ES-I3 (cell line): ENCODE data around the gene CDK6.

Experiments
- H3K36me3 ChIP-seq: 2 replicates; pipeline ENCODE4 v1.6.1; 2013; ENCODE audit warnings: mild to moderate bottlenecking, low read length, control low read depth, moderate library complexity; ENCODE audit not compliant: insufficient read depth
- H3K4me1 ChIP-seq: 2 replicates; pipeline ENCODE4 v1.6.1; 2013; ENCODE audit warnings: mild to moderate bottlenecking, control low read depth, low read length; ENCODE audit not compliant: insufficient read depth
- H3K9ac ChIP-seq: 2 replicates; pipeline ENCODE4 v1.6.1; 2013; ENCODE audit warnings: low read depth, mild to moderate bottlenecking, low read length, moderate library complexity
- H3K9me3 ChIP-seq: 2 replicates; pipeline ENCODE4 v1.6.1; 2013; ENCODE audit warnings: mild to moderate bottlenecking, low read length, moderate library complexity; ENCODE audit not compliant: control insufficient read depth, insufficient read depth

The CDK6 gene

GRCh38 chr7:92586841-92587240, 249.5 kb downstream of the CDK6 start:
- Histone ChIP-seq H3K36me3 (no peaks in the 10 kb centered on the region), H3K9me3 (no peaks in the 10 kb centered on the region), H3K4me1 (peaks cover 7% of the 10 kb centered on the region), H3K9ac (no peak overlapping the region)

- Histone ChIP-seq H3K9ac (no peak overlapping the region), H3K4me1 (peaks cover 7% of the 10 kb centered on the region), H3K36me3 (no peaks in the 10 kb centered on the region), H3K9me3 (no peaks in the 10 kb centered on the region)
Measured at GRCh38 chr7:92586403-92586802, 250.0 kb downstream of the CDK6 start.

GRCh38 chr7:92584953-92585352, 251.4 kb downstream of the CDK6 start:
- H3K9ac ChIP-seq = no peak overlapping the region
- H3K36me3 ChIP-seq = peaks cover 1% of the 10 kb centered on the region
- H3K9me3 ChIP-seq = no peaks in the 10 kb centered on the region
- H3K4me1 ChIP-seq = peaks cover 7% of the 10 kb centered on the region

GRCh38 chr7:92582948-92583347, 253.4 kb downstream of the CDK6 start:
- H3K9me3 ChIP-seq = no peaks in the 10 kb centered on the region
- no peak overlapping the region for H3K9ac ChIP-seq
- peaks cover 12% of the 10 kb centered on the region for H3K36me3 ChIP-seq
- no peaks in the 10 kb centered on the region for H3K4me1 ChIP-seq

GRCh38 chr7:92576296-92576695, 260.1 kb downstream of the CDK6 start:
- Histone ChIP-seq H3K9me3 (no peaks in the 10 kb centered on the region), H3K36me3 (peaks cover 25% of the 10 kb centered on the region), H3K9ac (no peak overlapping the region)

GRCh38 chr7:92569137-92569536, 267.2 kb downstream of the CDK6 start:
- Histone ChIP-seq H3K36me3 (peaks cover 10% of the 10 kb centered on the region; the same call in 1 of the 2 replicates), H3K9me3 (no peaks in the 10 kb centered on the region), H3K9ac (no peak overlapping the region), H3K4me1 (no peaks in the 10 kb centered on the region)

More at GRCh38 chr7:92576296-92576695, 260.1 kb downstream of the CDK6 start:
- H3K4me1 ChIP-seq = no peaks in the 10 kb centered on the region

GRCh38 chr7:92567460-92567859, 268.9 kb downstream of the CDK6 start:
- Histone ChIP-seq H3K36me3 (peaks cover 10% of the 10 kb centered on the region; the same call in 1 of the 2 replicates), H3K9ac (no peak overlapping the region), H3K4me1 (0 out of 2 replicates have a peak, but pooled peaks cover 4% of the 10 kb centered on the region), H3K9me3 (no peaks in the 10 kb centered on the region)

- Histone ChIP-seq H3K4me1 (0 out of 2 replicates have a peak, but pooled peaks cover 4% of the 10 kb centered on the region), H3K9ac (no peak overlapping the region), H3K9me3 (no peaks in the 10 kb centered on the region), H3K36me3 (no peaks in the 10 kb centered on the region; the same call in 1 of the 2 replicates)
Measured at GRCh38 chr7:92563345-92563744, 273.0 kb downstream of the CDK6 start.

GRCh38 chr7:92560602-92561001, 275.8 kb downstream of the CDK6 start:
- Histone ChIP-seq H3K9me3 (no peaks in the 10 kb centered on the region), H3K9ac (no peak overlapping the region), H3K36me3 (no peaks in the 10 kb centered on the region), H3K4me1 (0 out of 2 replicates have a peak, but pooled peaks cover 4% of the 10 kb centered on the region)

GRCh38 chr7:92557808-92558362, 278.5 kb downstream of the CDK6 start:
- Histone ChIP-seq H3K9me3 (no peaks in the 10 kb centered on the region), H3K4me1 (no peaks in the 10 kb centered on the region), H3K36me3 (no peaks in the 10 kb centered on the region), H3K9ac (no peak overlapping the region)

- Histone ChIP-seq H3K36me3 (no peaks in the 10 kb centered on the region), H3K9me3 (no peaks in the 10 kb centered on the region), H3K9ac (no peak overlapping the region), H3K4me1 (no peaks in the 10 kb centered on the region)
Measured at GRCh38 chr7:92557249-92557648, 279.1 kb downstream of the CDK6 start.
